Measurements from ENCODE around the gene NMD3.
A peak's percentile ranks its signal among the peaks of the same experiment; 100 is the strongest.
"Not testable (repeated sequence)": the region's sequence is repeated elsewhere in the genome, so short reads cannot be mapped to it uniquely, and the experiment has no call there.

NMD3 gene

GRCh38 chr3:161233557-161233956 lies 12.4 kb downstream of the NMD3 start:
- DNase-seq: no peak

- no peak for DNase-seq
These were observed 15.1 kb downstream of the NMD3 start for GRCh38 chr3:161236240-161236639.

GRCh38 chr3:161239700-161240099 lies 18.6 kb downstream of the NMD3 start:
- no peak for DNase-seq

GRCh38 chr3:161244538-161244937 lies 23.4 kb downstream of the NMD3 start:
- DNase-seq: no peak

GRCh38 chr3:161247049-161247448 lies 25.9 kb downstream of the NMD3 start:
- no peak for DNase-seq

GRCh38 chr3:161250116-161250515 lies 29.0 kb downstream of the NMD3 start:
- DNase-seq: no peak

GRCh38 chr3:161251716-161252115 lies 30.6 kb downstream of the NMD3 start:
- DNase-seq: no peak

GRCh38 chr3:161252143-161252542 lies 31.0 kb downstream of the NMD3 start:
- no peak for DNase-seq

GRCh38 chr3:161253711-161254110 lies 32.6 kb downstream of the NMD3 start:
- DNase-seq: no peak

GRCh38 chr3:161254861-161255260 lies 33.8 kb downstream of the NMD3 start:
- DNase-seq: no peak

GRCh38 chr3:161263057-161263456 lies 41.9 kb downstream of the NMD3 start:
- no peak for DNase-seq

- DNase-seq: no peak
These were observed 43.7 kb downstream of the NMD3 start for GRCh38 chr3:161264852-161265251.

- DNase-seq: no peak
These were observed 44.9 kb downstream of the NMD3 start for GRCh38 chr3:161265916-161266571.

- no peak for DNase-seq
These were observed 45.6 kb downstream of the NMD3 start for GRCh38 chr3:161266731-161267150.

GRCh38 chr3:161267646-161268045 lies 46.5 kb downstream of the NMD3 start:
- DNase-seq: no peak

- no peak for DNase-seq
These were observed 47.5 kb downstream of the NMD3 start for GRCh38 chr3:161268601-161269000.

GRCh38 chr3:161270991-161271390 lies 49.9 kb downstream of the NMD3 start:
- no peak for DNase-seq

- no peak for DNase-seq
These were observed 50.5 kb downstream of the NMD3 start for GRCh38 chr3:161271646-161272045.

- no peak for DNase-seq
These were observed 51.4 kb downstream of the NMD3 start for GRCh38 chr3:161272524-161272923.

- DNase-seq: peak; percentile 54
These were observed 52.6 kb downstream of the NMD3 start for GRCh38 chr3:161273589-161274218.

- peak; percentile 62 for DNase-seq
These were observed 53.7 kb downstream of the NMD3 start for GRCh38 chr3:161274691-161275298.

GRCh38 chr3:161275919-161276318 lies 54.8 kb downstream of the NMD3 start:
- no peak for DNase-seq

GRCh38 chr3:161282387-161282786 lies 61.3 kb downstream of the NMD3 start:
- not testable (repeated sequence) for DNase-seq

GRCh38 chr3:161284989-161285388 lies 63.9 kb downstream of the NMD3 start:
- DNase-seq: no peak

All from CD4-positive, alpha-beta T cell treated with Interleukin-10 for 1 hour (primary cell).